ENCODE data around the gene CHTF8. TPM values are rescaled to one million over a fixed set of nuclear protein-coding genes. Genes with fewer than 3 reads are reported as not detected.
A peak's percentile ranks its signal among the peaks of the same experiment; 100 is the strongest.

The CHTF8 gene
- total and polyA plus RNA-seq, 10 donors = 46.9 to 125 (median 88.5) TPM

DNA sequence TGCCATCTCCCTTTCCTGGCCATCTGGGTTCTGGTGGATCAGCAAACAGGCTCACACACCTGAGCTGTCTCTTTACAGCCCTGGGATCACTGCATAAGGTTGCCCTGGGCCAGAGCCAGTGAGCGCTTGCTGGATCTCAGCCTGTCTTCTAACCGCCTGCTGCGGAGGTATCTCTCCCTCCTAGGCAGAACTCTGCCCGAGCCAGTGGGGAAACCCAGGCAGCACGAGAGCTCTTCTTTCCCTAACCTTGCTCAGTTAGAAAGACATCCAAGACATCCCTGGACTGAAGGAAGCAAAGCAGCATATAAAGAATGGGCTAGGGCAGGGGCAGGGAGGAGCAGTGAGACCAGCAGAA is 20.5 kb downstream of the CHTF8 start:
- Histone ChIP-seq H3K4me3 (no peak overlapping the region), H3K27ac (no peak overlapping the region), H3K36me3 (peaks cover 0 to 78% (median 32%) of the 10 kb centered on the region in 6 donors), H3K4me1 (peaks cover 8 to 33% (median 14%) of the 10 kb centered on the region in 6 donors), H3K27me3 (replicated peaks in 1 of 7) (peaks cover 0 to 29% (median 16%) of the 10 kb centered on the region in 7 donors), H3K9me3 (no peaks in the 10 kb centered on the region)
- intact Hi-C loops (cut with DNase I; ENCODE audit: low total_unique reads) = no loop called here
- TF ChIP-seq, protein P1, sequence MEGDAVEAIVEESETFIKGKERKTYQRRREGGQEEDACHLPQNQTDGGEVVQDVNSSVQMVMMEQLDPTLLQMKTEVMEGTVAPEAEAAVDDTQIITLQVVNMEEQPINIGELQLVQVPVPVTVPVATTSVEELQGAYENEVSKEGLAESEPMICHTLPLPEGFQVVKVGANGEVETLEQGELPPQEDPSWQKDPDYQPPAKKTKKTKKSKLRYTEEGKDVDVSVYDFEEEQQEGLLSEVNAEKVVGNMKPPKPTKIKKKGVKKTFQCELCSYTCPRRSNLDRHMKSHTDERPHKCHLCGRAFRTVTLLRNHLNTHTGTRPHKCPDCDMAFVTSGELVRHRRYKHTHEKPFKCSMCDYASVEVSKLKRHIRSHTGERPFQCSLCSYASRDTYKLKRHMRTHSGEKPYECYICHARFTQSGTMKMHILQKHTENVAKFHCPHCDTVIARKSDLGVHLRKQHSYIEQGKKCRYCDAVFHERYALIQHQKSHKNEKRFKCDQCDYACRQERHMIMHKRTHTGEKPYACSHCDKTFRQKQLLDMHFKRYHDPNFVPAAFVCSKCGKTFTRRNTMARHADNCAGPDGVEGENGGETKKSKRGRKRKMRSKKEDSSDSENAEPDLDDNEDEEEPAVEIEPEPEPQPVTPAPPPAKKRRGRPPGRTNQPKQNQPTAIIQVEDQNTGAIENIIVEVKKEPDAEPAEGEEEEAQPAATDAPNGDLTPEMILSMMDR (IDR thresholded peaks at IDR 0.05 in 8 of 11, conservative IDR thresholded peaks at IDR 0.05 in 3 of 11) = no peak
- TF ChIP-seq POLR2A (IDR thresholded peaks at IDR 0.05) (no peak), POLR2AphosphoS5 (IDR thresholded peaks at IDR 0.05) (no peak)
- 89 to 96% (median 89%) methylated on average over 5 of the region's 5 CpGs for WGBS, 5 donors
- DNase-seq = peak; percentile 45

DNA sequence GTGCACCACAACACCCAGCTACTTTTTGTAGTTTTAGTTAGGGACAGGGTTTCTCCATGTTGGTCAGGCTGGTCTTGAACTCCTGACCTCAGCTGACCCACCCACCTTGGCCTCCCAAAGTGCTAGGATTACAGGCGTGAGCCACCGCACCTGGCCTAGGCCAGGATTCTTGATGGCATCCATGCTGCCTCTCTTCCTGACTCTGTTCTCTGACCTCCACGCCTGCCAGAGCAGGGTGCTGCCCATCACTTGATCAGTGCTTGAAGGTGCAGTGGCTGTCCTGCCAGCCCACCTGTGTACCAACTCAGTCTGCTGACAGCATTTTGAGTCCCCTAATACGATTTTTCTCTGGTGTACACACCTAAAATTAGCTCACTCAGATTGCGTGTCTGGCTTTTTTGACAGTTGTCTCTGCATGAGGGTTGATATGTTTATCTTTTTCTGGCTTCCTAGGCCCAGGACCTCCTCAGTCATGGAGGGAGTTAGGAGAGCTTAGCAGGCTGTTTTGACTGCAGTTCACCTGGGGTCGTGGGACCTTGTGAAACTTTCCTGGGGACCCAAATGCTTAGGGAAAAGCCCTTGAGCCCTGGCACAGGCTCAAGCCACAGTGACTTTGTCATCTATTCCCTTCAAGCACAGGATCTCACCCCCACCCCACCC is 21.0 kb downstream of the CHTF8 start:
- WGBS, 5 donors = 74 to 84% (median 81%) methylated on average over 6 of the region's 6 CpGs
- H3K4me1 ChIP-seq = peaks cover 13 to 38% (median 19%) of the 10 kb centered on the region in 6 donors
- peaks cover 0 to 73% (median 31%) of the 10 kb centered on the region in 6 donors for H3K36me3 ChIP-seq
- H3K4me3 ChIP-seq = no peak overlapping the region
- H3K27ac ChIP-seq = no peak overlapping the region
- TF ChIP-seq POLR2A (IDR thresholded peaks at IDR 0.05) = no peak
- intact Hi-C loops (cut with DNase I; ENCODE audit: low total_unique reads) = no loop called here
- peak; percentile 36 for DNase-seq
- no peaks in the 10 kb centered on the region for H3K9me3 ChIP-seq
- peaks cover 3 to 34% (median 20%) of the 10 kb centered on the region in 7 donors for H3K27me3 ChIP-seq (replicated peaks in 1 of 7)

DNA sequence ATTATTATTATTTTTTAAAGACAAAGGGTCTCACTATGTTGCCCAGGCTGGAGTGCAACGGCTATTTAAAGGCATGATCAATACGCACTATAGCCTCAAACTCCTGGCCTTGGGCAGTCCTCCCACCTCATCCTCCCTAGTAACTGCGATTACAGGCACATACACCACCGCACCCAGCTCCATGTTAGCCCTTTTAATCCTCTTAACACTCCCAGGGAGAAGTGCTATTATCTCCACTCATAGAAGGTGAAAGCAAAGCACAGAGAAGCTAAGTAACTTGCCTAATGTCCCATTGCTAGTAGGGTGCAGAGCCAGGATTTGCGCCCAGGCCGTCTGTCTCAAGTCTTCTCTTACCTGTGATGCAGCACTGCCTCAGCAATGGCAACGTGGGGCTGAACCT is 22.0 kb downstream of the CHTF8 start:
- no peaks in the 10 kb centered on the region for H3K9me3 ChIP-seq
- H3K27me3 ChIP-seq (replicated peaks in 1 of 7) = peaks cover 3 to 44% (median 26%) of the 10 kb centered on the region in 7 donors
- DNase-seq = peak; percentile 30
- WGBS, 5 donors = 93 to 96% (median 94%) methylated on average over 7 of the region's 7 CpGs
- TF ChIP-seq POLR2AphosphoS5 (IDR thresholded peaks at IDR 0.05) (no peak), POLR2A (IDR thresholded peaks at IDR 0.05) (no peak)
- TF ChIP-seq, protein P1 (IDR thresholded peaks at IDR 0.05 in 8 of 11, conservative IDR thresholded peaks at IDR 0.05 in 3 of 11) = no peak
- H3K36me3 ChIP-seq = peaks cover 0 to 64% (median 26%) of the 10 kb centered on the region in 6 donors
- intact Hi-C loops (cut with DNase I; ENCODE audit: low total_unique reads) = no loop called here
- H3K27ac ChIP-seq = no peak overlapping the region
- H3K4me3 ChIP-seq = no peak overlapping the region
- H3K4me1 ChIP-seq = peaks cover 17 to 46% (median 26%) of the 10 kb centered on the region in 6 donors

DNA sequence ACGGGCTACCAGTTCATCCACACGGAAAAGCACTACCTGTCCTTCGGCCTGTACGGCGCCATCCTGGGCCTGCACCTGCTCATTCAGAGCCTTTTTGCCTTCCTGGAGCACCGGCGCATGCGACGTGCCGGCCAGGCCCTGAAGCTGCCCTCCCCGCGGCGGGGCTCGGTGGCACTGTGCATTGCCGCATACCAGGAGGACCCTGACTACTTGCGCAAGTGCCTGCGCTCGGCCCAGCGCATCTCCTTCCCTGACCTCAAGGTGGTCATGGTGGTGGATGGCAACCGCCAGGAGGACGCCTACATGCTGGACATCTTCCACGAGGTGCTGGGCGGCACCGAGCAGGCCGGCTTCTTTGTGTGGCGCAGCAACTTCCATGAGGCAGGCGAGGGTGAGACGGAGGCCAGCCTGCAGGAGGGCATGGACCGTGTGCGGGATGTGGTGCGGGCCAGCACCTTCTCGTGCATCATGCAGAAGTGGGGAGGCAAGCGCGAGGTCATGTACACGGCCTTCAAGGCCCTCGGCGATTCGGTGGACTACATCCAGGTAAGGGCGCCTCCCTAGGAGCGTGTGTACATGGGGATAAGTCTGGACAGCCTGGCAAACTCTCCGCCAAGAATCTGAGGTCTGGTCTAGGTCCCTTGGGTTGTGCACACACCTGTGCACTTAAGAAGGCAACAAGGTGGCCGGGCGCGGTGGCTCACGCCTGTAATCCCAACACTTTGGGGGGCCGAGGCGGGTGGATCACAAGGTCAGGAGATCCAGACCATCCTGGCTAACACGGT is 22.7 kb downstream of the CHTF8 start:
- Histone ChIP-seq H3K36me3 (peaks cover 0 to 56% (median 22%) of the 10 kb centered on the region in 6 donors), H3K27ac (no peak overlapping the region), H3K9me3 (no peaks in the 10 kb centered on the region), H3K4me1 (peaks cover 19 to 51% (median 29%) of the 10 kb centered on the region in 6 donors), H3K27me3 (replicated peaks in 1 of 7) (peaks cover 3 to 51% (median 34%) of the 10 kb centered on the region in 7 donors), H3K4me3 (no peak overlapping the region)
- peak; percentile 73 for DNase-seq
- peak in 1 of 3 donors; percentile 43 for TF ChIP-seq POLR2AphosphoS5 (IDR thresholded peaks at IDR 0.05)
- no peak for TF ChIP-seq POLR2A (IDR thresholded peaks at IDR 0.05)
- 94 to 97% (median 97%) methylated on average over 40 to 48 of the region's 48 CpGs for WGBS, 5 donors
- intact Hi-C loops (cut with DNase I; ENCODE audit: low total_unique reads) = no loop called here

DNA sequence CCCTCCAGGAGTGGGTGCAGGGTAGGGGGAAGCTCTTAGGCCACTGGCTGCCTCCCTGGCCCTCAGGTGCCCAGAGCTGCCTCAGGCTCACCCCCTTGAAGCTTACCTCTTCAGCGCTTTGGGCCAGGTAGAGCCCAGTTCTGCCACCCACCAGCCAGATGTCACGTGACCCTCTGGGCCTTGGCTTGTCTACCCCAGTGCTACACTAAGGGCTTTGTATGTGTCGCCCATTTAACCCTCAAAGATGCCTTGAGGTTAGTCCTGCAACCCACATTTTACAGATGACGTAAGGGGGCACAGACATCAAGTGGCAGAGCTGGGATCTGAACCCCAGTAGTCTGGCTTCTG is 23.5 kb downstream of the CHTF8 start:
- Histone ChIP-seq H3K4me1 (peaks cover 19 to 51% (median 29%) of the 10 kb centered on the region in 6 donors), H3K4me3 (no peak overlapping the region), H3K36me3 (peaks cover 0 to 48% (median 18%) of the 10 kb centered on the region in 6 donors), H3K27ac (no peak overlapping the region), H3K9me3 (no peaks in the 10 kb centered on the region), H3K27me3 (replicated peaks in 1 of 7) (peaks cover 3 to 59% (median 35%) of the 10 kb centered on the region in 7 donors)
- intact Hi-C loops (cut with DNase I; ENCODE audit: low total_unique reads) = no loop called here
- TF ChIP-seq, protein P1 (IDR thresholded peaks at IDR 0.05 in 8 of 11, conservative IDR thresholded peaks at IDR 0.05 in 3 of 11) = no peak
- TF ChIP-seq POLR2A (IDR thresholded peaks at IDR 0.05) (no peak), POLR2AphosphoS5 (IDR thresholded peaks at IDR 0.05) (no peak)
- 88 to 97% (median 91%) methylated on average over 4 of the region's 4 CpGs for WGBS, 5 donors
- peak; percentile 24 for DNase-seq
